Breast epithelium (tissue), 3 donors: ENCODE data around the gene HRK.

ENCODE experiments used
- CTCF ChIP-seq, 3 donors: fragments of 450-650 bp; IDR thresholded peaks; one replicate each; pipeline ENCODE4 v1.5.1; 2016 to 2017; ENCODE audit warnings: antibody characterized with exemption in 3 of 3, mild to moderate bottlenecking in 3 of 3, moderate library complexity in 3 of 3
- POLR2A ChIP-seq: fragments of 450-650 bp; IDR thresholded peaks from one replicate; pipeline ENCODE4 v1.6.1; 2016; ENCODE audit warnings: antibody characterized with exemption, mild to moderate bottlenecking, moderate library complexity
- POLR2AphosphoS5 ChIP-seq, 3 donors: sonication (generic); formaldehyde crosslinking; IDR thresholded peaks; one replicate each; pipeline ENCODE4 v1.6.1; 2017; ENCODE audit warnings: antibody characterized with exemption in 3 of 3

GRCh38 chr12:116812238-116812637, 69.0 kb downstream of the HRK start:
- TF ChIP-seq CTCF (IDR thresholded peaks at IDR 0.05) (no peak), POLR2AphosphoS5 (IDR thresholded peaks at IDR 0.05) (no peak), POLR2A (no peak)
